ENCODE measurements around the gene SPHK2.

GRCh38 chr19:48608798-48609263, 10.5 kb upstream of the SPHK2 start:
- TF ChIP-seq CTCF (IDR thresholded peaks at IDR 0.05) (peak in 1 of 3 experiments; percentile 35), POLR2AphosphoS5 (IDR thresholded peaks at IDR 0.05) (no peak), EP300 (IDR thresholded peaks at IDR 0.05) (no peak)

Data from esophagus muscularis mucosa (tissue), 4 donors.